Stimulated activated CD4-positive, alpha-beta T cell treated with anti-CD3 and anti-CD28 coated beads, Interleukin-15, amount 100 ng/mL, for 1 hour (primary cell): ENCODE measurements around the gene UBIAD1.
"Not testable (repeated sequence)": the region's sequence is repeated elsewhere in the genome, so short reads cannot be mapped to it uniquely, and the experiment has no call there.

Experiments used
- DNase-seq, 2 donors: peaks; one replicate each; pipeline ENCODE4 v3.0.0-alpha.2; 2020; ENCODE audit warnings: low read depth in 1 of 2, low spot score in 1 of 2

UBIAD1 gene, protein sequence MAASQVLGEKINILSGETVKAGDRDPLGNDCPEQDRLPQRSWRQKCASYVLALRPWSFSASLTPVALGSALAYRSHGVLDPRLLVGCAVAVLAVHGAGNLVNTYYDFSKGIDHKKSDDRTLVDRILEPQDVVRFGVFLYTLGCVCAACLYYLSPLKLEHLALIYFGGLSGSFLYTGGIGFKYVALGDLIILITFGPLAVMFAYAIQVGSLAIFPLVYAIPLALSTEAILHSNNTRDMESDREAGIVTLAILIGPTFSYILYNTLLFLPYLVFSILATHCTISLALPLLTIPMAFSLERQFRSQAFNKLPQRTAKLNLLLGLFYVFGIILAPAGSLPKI

DNA sequence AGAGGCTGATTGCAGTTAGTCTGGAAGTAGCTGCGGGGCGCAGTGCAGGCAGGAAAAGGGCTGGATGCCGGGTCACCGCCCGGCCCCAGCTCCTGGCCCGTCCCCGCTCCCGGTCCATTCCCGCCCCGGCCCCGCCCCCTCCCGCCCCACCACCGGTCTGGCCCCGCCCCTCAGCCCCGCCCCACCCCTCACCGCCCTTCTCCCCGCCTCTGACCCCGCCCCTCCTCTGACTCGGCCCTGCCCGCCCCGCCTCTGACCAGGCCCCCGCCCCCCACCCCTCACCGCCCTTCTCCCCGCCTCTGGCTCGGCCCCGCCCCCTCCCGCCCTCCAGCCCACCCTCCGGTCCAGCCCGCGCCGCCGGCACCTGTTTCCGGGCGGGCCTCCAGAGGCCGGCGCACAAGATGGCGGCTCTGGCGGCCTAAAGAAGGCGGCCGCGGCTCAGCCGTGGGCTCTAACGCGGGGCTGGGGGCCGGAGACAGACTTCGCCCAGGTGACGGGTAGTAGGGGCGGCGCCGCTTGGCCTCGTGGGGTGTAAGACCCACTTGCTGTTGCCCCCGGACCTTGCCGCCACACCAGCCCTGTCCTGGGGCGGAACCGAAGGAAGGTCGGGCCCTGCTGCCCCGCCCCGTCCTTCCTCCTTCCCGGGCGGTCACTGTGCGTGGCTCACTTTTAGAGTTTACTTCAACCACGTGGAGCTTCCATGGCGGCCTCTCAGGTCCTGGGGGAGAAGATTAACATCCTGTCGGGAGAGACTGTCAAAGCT, at the start of gene UBIAD1:
TSS of gene UBIAD1 (plus strand) at position 367 of the 763 bp plus-strand sequence. CDS start at position 701, 334 bp downstream.
- DNase-seq, result peak; percentile 68 to 77

- DNase-seq, result no peak
Measured at GRCh38 chr1:11227106-11228077, 45.6 kb upstream of the UBIAD1 start.

- no peak for DNase-seq
Measured at GRCh38 chr1:11229203-11229602, 43.8 kb upstream of the UBIAD1 start.

DNA sequence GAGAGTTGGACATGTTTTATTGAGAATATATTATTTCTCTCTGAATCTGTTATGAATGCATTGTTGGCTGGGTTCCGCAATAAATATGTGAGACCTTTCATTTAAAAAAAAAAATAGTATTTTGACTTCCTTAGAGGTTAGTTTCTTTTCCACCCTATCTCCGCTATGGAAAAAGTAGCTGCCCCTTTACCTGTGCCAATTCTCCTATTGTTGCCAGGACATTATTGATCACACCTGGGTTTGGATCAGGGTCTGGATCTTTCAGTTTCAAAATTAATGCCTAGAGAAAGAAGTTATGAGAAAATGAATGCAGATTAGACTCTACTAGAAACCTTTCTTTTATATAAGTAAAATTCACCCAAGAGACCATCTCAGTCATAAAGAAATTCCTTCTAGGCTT, 39.8 kb upstream of the UBIAD1 start:
- no peak for DNase-seq

DNA sequence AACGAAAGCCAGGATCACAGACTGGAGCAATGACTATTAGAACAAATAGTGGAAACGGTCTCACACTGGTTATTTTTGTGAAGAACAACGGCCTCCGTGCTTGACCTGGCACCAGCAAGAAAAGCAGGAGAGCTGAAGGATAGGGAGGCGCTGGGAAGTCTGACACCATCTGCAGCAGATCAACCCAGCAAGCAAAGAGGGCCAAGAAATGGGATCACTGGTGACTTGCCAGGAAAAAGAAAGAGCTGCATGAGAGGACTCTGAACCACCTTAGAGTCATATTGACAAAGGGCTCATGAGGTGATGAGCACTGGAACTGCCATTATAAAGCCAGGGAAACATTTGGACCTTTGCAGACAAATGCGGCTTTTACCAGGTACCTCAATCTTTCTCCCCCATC, 35.6 kb upstream of the UBIAD1 start:
- DNase-seq, result no peak

GRCh38 chr1:11238311-11238710, 34.7 kb upstream of the UBIAD1 start:
- DNase-seq, result no peak

- DNase-seq, result no peak
Measured at GRCh38 chr1:11245248-11245647, 27.8 kb upstream of the UBIAD1 start.

DNA sequence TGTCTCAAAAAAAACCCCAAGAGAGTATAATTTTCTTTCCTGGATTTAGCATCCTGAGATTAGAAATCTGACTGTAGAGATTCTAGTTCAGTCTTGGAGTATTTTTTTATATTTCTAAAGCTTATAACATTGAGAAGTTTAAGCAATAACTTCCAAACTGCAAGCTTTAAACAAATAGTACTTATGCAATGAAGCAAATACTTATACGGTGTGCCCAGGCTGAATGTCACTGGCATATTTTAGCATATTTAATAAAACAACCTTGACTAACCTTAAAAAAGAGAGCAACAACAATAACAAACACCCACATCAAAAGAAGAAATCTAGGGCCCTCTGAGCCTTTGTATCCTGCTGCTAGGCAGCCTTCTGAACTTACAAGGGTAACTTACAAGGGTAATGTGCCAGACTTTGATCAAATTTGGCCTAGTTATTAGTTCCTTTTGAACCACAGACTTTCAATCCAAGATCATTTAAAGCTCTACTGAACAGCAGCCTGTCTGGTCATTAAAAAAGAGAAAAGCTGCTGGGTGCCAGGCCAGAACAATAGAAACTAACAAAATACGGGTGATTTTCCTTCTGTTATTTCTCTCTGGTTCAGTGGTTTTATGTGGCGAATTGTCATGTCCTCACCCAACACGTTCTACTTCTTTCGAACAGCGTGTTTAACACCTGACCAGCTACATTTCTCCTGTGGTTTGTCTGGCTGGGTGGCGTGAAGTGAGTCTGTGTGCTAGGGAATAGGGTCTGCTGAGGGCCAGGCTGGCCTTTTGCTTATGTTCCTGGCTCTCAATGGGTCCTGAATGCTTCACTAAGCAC, 26.9 kb upstream of the UBIAD1 start:
- no peak for DNase-seq

- no peak for DNase-seq
Measured at GRCh38 chr1:11248169-11248568, 24.8 kb upstream of the UBIAD1 start.

GRCh38 chr1:11252538-11252937, 20.5 kb upstream of the UBIAD1 start:
- no peak for DNase-seq

GRCh38 chr1:11253226-11253625, 19.8 kb upstream of the UBIAD1 start:
- DNase-seq, result no peak

DNA sequence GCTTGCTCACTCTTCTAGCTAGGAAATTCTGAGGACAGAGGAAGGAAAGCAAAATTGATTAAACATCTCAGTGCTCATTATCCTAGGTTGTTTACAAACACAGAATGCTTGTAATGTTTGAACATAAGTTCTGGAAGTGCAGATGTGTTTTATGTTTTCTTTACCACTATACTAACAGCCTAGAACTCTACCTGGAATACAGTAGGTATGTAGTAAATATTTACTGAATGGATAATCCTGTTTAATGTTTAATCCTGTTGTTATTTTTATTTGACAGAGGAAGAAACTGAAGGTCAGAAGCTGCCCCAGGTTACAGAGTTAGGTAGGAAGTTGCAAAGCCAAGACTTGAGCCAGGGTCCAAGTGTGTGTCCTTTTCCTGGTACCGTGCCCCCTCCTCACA, 16.7 kb upstream of the UBIAD1 start:
- DNase-seq, result no peak

DNA sequence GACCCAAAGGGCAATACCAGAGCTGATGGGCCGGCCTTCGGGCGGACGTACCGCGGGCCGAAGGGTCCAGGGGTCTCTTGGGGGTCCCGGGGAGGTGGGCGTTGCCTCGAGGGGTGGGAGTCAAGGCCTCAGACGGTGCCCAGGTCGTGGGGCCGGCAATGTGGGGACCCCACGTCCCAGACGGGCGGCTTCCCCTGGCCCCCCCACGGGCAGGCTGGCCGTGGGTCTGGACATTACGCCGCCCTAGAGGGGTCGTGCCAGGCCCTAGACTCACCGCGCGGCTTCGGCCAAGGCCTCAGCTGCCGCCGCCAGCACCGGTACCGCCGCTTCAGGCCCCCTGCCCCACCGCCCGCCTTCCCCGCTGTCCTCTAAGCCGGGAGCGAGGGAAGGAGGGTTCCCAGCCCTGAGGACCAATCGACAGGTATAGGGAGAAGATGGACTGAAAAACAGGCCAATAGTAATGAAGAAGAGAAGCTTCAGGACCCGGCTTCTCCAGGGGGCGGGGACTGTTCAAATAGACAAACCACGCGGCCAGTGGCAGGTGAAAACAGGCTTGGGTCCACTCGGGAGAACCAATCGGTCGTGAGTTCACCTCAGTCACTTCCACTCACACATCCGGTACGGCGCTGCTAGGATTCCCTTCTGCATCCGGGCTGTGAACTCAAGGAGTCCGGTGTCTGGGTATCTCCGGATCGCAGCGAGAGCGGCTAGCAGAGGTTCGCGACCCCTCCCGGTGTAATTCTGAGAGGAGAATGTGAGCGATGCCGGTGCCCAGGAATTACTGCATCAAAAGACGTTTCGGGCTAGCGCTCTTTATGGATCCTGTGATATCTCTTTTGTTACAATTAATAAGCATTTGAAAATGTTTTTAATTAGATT, 10.6 kb upstream of the UBIAD1 start, which contains the start of gene MTOR:
TSS of gene MTOR (minus strand) at position 381 of the 879 bp plus-strand sequence. CDS start 3,142 bp downstream, outside the sequence.
- DNase-seq, result peak; percentile 82 to 92

GRCh38 chr1:11266268-11267074, 6.5 kb upstream of the UBIAD1 start:
- DNase-seq, result no peak

DNA sequence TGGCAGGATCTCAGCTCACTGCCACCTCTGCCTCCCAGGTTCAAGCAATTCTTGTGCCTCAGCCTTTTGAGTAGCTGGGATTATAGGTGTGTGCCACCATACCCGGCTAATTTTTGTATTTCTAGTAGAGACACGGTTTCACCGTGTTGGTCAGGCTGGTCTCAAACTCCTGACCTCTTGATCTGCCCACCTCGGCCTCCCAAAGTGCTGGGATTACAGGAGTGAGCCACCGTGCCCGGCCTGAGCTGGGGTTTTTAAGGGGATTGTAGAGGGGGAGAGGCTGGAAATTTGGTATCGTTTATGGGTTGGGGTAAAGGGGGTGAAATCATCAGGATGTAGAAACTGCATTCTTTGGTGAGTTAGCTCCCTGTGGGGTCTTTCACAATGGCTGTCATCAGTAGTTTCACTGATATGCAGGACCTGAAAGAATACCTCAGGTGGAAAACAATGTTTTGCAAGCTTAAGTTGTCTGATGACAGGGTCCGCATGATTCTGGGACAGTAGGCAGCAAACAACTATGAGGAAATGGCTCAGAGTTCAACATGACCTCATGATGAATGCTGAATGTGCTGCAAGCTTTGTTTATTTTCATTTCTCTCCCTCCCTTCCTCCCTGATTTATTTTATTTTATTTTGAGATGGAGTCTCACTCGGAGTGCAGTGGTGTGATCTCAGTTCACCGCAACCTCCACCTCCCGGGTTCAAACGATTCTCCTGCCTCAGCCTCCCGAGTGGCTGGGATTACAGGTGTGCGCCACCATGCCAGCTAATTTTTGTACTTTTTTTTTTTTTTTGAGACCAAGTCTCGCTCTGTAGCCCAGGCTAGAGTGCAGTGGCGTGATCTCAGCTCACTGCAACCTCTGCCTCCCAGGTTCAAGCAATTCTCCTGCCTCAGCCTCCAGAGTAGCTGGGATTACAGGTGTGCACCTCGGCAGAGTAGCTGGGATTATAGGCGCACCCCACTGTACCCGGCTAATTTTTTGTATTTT, 5.4 kb upstream of the UBIAD1 start:
- DNase-seq, result not testable (repeated sequence)

DNA sequence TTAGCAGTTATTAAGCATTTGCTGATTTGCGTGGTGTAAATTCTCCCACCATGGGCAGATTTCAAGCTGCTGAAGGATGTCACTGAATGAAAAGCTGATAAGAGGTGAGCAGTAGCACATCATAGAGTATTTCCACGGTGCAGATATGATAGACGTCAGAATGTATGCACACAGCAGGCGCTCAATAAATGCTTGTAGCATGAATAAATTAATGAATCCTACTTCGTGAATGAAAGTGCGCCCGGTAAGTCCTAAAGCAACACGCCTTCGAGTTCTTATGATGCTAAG, 510 bp upstream of the UBIAD1 start:
- no peak for DNase-seq

- DNase-seq, result no peak
Measured at GRCh38 chr1:11273595-11274234, 717 bp downstream of the UBIAD1 start.
